Neural progenitor cell (in vitro differentiated cells): ENCODE data around the gene RAPGEF4. TPM values are rescaled to one million over a fixed set of nuclear protein-coding genes. Genes with fewer than 3 reads are reported as not detected.

Experiments used
- DNase-seq: peaks from one replicate; pipeline ENCODE4 v3.0.0-alpha.2; 2016; ENCODE audit warnings: low spot score
- H2AFZ ChIP-seq: fragments of 200-600 bp; sonication (generic); replicated peaks from 2 replicates; pipeline ENCODE4 v1.6.1; 2016; ENCODE audit warnings: antibody characterized with exemption
- H3F3A ChIP-seq: fragments of 200-600 bp; sonication (generic); 2 replicates; pipeline ENCODE4 v1.6.1; 2016; ENCODE audit warnings: antibody characterized with exemption, low read depth
- H3K27ac ChIP-seq: fragments of 200-600 bp; sonication (generic); 2 replicates; pipeline ENCODE4 v1.5.1; 2016; ENCODE audit warnings: mild to moderate bottlenecking
- H3K27me3 ChIP-seq: fragments of 200-600 bp; sonication (generic); 2 replicates; pipeline ENCODE4 v1.6.1; 2016; ENCODE audit warnings: mild to moderate bottlenecking, moderate library complexity
- H3K36me3 ChIP-seq: fragments of 200-600 bp; sonication (generic); 2 replicates; pipeline ENCODE4 v1.5.1; 2016
- H3K4me1 ChIP-seq: fragments of 200-600 bp; sonication (generic); 2 replicates; pipeline ENCODE4 v1.6.1; 2016; ENCODE audit warnings: mixed run types
- H3K4me2 ChIP-seq: fragments of 200-600 bp; sonication (generic); 2 replicates; pipeline ENCODE4 v1.6.1; 2016
- H3K4me3 ChIP-seq: fragments of 200-600 bp; sonication (generic); 2 replicates; pipeline ENCODE4 v1.5.1; 2016
- H3K79me2 ChIP-seq: fragments of 200-600 bp; sonication (generic); 2 replicates; pipeline ENCODE4 v1.6.1; 2016; ENCODE audit warnings: low read depth
- H3K9ac ChIP-seq: fragments of 200-600 bp; sonication (generic); 2 replicates; pipeline ENCODE4 v1.6.1; 2016
- H3K9me3 ChIP-seq: fragments of 200-600 bp; sonication (generic); 2 replicates; pipeline ENCODE4 v1.5.1; 2016; ENCODE audit warnings: low read depth
- H4K20me1 ChIP-seq: fragments of 200-600 bp; sonication (generic); 2 replicates; pipeline ENCODE4 v1.6.1; 2016; ENCODE audit warnings: low read depth
- H3K27ac Mint-ChIP-seq: 3 replicates; pipeline ENCODE4 v1.8.0; 2021; ENCODE audit warnings: mixed read lengths
- H3K27me3 Mint-ChIP-seq: 2 replicates; pipeline ENCODE4 v1.8.0; 2022; ENCODE audit warnings: low read depth, mild to moderate bottlenecking, inconsistent platforms, moderate library complexity, mixed read lengths; ENCODE audit not compliant: insufficient read depth
- H3K36me3 Mint-ChIP-seq: 3 replicates; pipeline ENCODE4 v1.8.0; 2021; ENCODE audit warnings: mixed read lengths
- H3K4me1 Mint-ChIP-seq: 3 replicates; pipeline ENCODE4 v1.8.0; 2021; ENCODE audit warnings: mixed read lengths
- H3K4me3 Mint-ChIP-seq: 3 replicates; pipeline ENCODE4 v1.8.0; 2021; ENCODE audit warnings: mild to moderate bottlenecking, moderate library complexity, mixed read lengths
- H3K9me3 Mint-ChIP-seq: 3 replicates; pipeline ENCODE4 v1.8.0; 2020; ENCODE audit warnings: mixed read lengths
- EZH2 ChIP-seq: fragments of 200-600 bp; sonication (generic); IDR thresholded peaks from 2 replicates; pipeline ENCODE4 v1.6.1; 2017; ENCODE audit warnings: antibody characterized with exemption, mild to moderate bottlenecking, moderate library complexity
- EZH2phosphoT487 ChIP-seq: fragments of 200-600 bp; sonication (generic); IDR thresholded peaks from 2 replicates; pipeline ENCODE4 v1.6.1; 2017; ENCODE audit warnings: antibody characterized with exemption
- total RNA-seq: library from RNA; depleted of rRNA; stranded (reverse); fragments of >200 nt; gene quantifications from 2 replicates; pipeline ENCODE4 v1.2.3, GENCODE V29; 2015; ENCODE audit warnings: low replicate concordance
- TF ChIP-seq, protein P1 (sequence below): fragments of 200-600 bp; sonication (generic); IDR thresholded peaks from 2 replicates; pipeline ENCODE4 v1.5.1; 2017; ENCODE audit warnings: antibody characterized with exemption, mild to moderate bottlenecking

Gene RAPGEF4
- total RNA-seq, 1 donor from 2014 or later: 1.8 TPM

DNA sequence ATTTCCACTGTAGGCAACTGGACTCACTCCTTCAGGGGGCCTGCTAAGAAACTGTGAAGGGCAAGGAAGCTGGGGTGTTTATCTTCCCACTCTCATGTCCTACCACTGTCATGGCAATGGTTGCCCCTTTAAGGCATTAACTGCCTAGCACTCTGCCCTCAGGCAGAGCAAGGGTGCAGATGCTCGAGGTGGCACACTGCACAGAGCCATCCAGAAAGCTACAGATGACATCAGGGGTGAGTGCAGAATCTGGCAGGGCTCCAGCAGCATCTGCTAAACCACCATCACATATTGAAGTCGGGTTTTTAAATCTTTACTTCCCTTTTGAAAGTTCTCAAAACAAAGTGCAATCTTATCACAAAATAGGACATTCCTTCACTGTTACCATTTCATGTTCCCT lies 75.4 kb downstream of the RAPGEF4 start:
- H3K9ac ChIP-seq: no peak overlapping the region
- no peaks in the 10 kb centered on the region for H3K79me2 ChIP-seq
- H3K27ac ChIP-seq: no peak overlapping the region
- Mint-ChIP-seq H3K27me3 (peaks cover 2% of the 10 kb centered on the region), H3K9me3 (no peaks in the 10 kb centered on the region), H3K27ac (no peak overlapping the region), H3K36me3 (no peaks in the 10 kb centered on the region), H3K4me1 (peaks cover 28% of the 10 kb centered on the region), H3K4me3 (no peak overlapping the region)
- H3K4me3 ChIP-seq: no peak overlapping the region
- H3K36me3 ChIP-seq: no peaks in the 10 kb centered on the region
- no peak overlapping the region for H2AFZ ChIP-seq
- no peaks in the 10 kb centered on the region for H3K27me3 ChIP-seq
- no peak for TF ChIP-seq EZH2phosphoT487
- TF ChIP-seq, protein P1, sequence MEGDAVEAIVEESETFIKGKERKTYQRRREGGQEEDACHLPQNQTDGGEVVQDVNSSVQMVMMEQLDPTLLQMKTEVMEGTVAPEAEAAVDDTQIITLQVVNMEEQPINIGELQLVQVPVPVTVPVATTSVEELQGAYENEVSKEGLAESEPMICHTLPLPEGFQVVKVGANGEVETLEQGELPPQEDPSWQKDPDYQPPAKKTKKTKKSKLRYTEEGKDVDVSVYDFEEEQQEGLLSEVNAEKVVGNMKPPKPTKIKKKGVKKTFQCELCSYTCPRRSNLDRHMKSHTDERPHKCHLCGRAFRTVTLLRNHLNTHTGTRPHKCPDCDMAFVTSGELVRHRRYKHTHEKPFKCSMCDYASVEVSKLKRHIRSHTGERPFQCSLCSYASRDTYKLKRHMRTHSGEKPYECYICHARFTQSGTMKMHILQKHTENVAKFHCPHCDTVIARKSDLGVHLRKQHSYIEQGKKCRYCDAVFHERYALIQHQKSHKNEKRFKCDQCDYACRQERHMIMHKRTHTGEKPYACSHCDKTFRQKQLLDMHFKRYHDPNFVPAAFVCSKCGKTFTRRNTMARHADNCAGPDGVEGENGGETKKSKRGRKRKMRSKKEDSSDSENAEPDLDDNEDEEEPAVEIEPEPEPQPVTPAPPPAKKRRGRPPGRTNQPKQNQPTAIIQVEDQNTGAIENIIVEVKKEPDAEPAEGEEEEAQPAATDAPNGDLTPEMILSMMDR: no peak
- TF ChIP-seq EZH2: no peak
- peaks cover 9% of the 10 kb centered on the region for H3K4me1 ChIP-seq
- no peak for DNase-seq
- H3K4me2 ChIP-seq: no peak overlapping the region
- no peaks in the 10 kb centered on the region for H3F3A ChIP-seq
- no peaks in the 10 kb centered on the region for H3K9me3 ChIP-seq
- H4K20me1 ChIP-seq: no peaks in the 10 kb centered on the region

DNA sequence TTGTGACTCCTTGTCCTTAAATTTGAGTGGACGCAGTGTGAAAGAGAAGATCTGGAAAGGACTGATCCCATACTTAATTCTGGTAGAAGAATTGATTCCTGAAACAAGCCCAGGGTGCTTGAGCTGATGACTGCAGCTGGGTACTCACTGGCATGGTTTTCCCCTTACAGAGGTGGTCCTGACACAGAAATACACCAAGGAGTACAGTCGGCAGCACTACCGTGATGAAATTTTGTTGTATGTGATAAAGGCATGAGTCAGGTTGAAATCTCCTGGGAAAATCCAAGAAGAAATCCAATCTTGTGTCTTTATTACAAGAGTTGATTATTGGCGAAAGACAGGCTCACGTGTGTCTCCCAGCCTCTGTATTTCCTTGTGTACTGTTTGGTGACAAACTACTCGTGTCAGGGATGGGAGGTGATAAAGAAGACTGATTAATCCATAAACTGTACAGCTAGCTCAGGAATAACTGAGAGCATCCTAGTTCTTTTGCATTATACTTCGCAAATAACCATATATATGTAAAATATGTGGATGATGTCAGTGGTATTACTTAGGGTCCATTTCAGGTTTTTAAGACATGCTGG lies 76.6 kb downstream of the RAPGEF4 start:
- DNase-seq: no peak
- H3K9me3 ChIP-seq: no peaks in the 10 kb centered on the region
- Mint-ChIP-seq H3K27me3 (peaks cover 3% of the 10 kb centered on the region), H3K27ac (no peak overlapping the region), H3K4me3 (no peak overlapping the region), H3K4me1 (peaks cover 19% of the 10 kb centered on the region), H3K9me3 (no peaks in the 10 kb centered on the region), H3K36me3 (no peaks in the 10 kb centered on the region)
- no peaks in the 10 kb centered on the region for H4K20me1 ChIP-seq
- H3K36me3 ChIP-seq: no peaks in the 10 kb centered on the region
- no peak overlapping the region for H2AFZ ChIP-seq
- no peaks in the 10 kb centered on the region for H3K79me2 ChIP-seq
- no peaks in the 10 kb centered on the region for H3K27me3 ChIP-seq
- no peaks in the 10 kb centered on the region for H3F3A ChIP-seq
- H3K4me3 ChIP-seq: no peak overlapping the region
- H3K4me1 ChIP-seq: peaks cover 9% of the 10 kb centered on the region
- H3K4me2 ChIP-seq: no peak overlapping the region
- no peak overlapping the region for H3K9ac ChIP-seq
- H3K27ac ChIP-seq: no peak overlapping the region
- TF ChIP-seq EZH2 (no peak), EZH2phosphoT487 (no peak)
- TF ChIP-seq, protein P1: no peak

DNA sequence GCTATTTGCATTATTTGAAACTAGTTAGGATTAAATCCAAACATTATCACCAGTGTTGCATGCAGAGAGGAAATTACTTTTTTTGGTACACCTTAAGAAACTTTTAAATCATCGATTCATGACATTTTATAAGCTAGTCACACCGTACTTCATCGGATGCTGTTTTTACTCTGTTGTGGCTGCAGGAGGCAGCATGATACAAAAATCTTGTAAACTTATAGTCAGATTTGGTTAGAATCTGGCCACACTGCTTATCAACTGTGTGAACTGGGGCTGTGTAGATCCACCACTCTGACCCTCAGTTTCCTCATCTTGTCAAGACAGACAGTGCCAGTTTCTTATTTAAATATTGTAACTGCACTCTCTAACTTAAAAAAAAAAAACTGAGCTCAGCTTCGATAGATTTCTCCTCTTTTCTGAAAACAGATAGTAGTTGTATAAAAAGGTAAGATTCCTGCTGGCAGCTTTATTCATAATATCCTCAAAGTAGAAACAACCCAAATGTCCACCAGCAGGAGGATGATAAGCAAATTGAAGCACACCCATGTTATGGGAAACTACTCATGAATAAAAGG lies 77.8 kb downstream of the RAPGEF4 start:
- Histone ChIP-seq H3K4me3 (no peak overlapping the region), H3K79me2 (no peaks in the 10 kb centered on the region), H3K4me1 (peaks cover 9% of the 10 kb centered on the region), H3F3A (no peaks in the 10 kb centered on the region), H4K20me1 (no peaks in the 10 kb centered on the region), H3K27ac (no peak overlapping the region), H3K9me3 (no peaks in the 10 kb centered on the region), H3K27me3 (no peaks in the 10 kb centered on the region), H3K36me3 (no peaks in the 10 kb centered on the region), H2AFZ (no peak overlapping the region), H3K4me2 (no peak overlapping the region), H3K9ac (no peak overlapping the region)
- Mint-ChIP-seq H3K36me3 (no peaks in the 10 kb centered on the region), H3K27ac (no peak overlapping the region), H3K4me1 (peaks cover 14% of the 10 kb centered on the region), H3K27me3 (peaks cover 3% of the 10 kb centered on the region), H3K9me3 (no peaks in the 10 kb centered on the region), H3K4me3 (no peak overlapping the region)
- TF ChIP-seq EZH2phosphoT487: no peak
- TF ChIP-seq, protein P1: peak; percentile 44
- DNase-seq: no peak
